HG02759 (cell line): ENCODE results near the gene SPTB.
A peak's percentile ranks its signal among the peaks of the same experiment; 100 is the strongest.

Experiments
- ATAC-seq: cut with Tn5 transposase; IDR thresholded peaks from one replicate; pipeline ENCODE4 v1.9.1; 2021; ENCODE audit warnings: mild to moderate bottlenecking, moderate library complexity; ENCODE audit not compliant: unreplicated experiment

Gene SPTB

DNA sequence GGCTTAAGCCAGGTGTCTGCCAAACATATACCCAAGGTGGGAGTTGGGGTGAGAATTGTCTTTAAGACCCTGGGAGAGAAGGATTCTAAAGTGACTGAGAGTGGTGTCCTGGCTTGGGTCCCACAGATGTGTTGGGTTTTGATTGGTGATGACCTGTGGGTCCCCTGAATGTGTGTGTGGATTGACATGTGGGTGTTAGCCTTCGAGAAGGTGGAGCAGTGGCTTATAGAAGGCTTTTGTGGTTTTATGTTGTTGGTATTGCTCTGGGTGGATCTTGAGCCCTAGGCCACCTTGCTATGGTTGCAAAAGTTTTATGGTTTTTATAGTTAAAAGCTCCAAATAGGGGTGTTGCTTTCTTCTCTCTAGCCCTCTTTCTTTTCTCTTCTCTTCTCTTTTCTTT is 145.8 kb downstream of the SPTB start:
- ATAC-seq: no peak

DNA sequence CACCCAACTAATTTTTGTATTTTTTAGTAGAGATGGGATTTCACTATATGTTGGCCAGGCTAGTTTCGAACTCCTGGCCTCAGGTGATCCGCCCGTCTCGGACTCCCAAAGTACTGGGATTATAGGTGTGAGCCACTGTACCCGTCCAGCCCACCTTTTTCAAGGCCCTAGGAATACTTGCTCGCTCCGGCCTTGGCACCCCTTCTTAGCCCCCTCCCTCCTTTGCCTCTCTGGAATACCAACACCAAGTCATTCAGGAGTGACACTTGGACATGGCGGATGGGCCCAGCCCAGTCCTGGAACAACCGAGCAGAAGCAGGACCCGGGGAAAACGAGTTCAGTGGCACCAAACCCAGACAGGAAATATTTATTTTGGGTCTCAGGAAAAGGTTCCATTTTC is 146.4 kb downstream of the SPTB start:
- no peak for ATAC-seq

DNA sequence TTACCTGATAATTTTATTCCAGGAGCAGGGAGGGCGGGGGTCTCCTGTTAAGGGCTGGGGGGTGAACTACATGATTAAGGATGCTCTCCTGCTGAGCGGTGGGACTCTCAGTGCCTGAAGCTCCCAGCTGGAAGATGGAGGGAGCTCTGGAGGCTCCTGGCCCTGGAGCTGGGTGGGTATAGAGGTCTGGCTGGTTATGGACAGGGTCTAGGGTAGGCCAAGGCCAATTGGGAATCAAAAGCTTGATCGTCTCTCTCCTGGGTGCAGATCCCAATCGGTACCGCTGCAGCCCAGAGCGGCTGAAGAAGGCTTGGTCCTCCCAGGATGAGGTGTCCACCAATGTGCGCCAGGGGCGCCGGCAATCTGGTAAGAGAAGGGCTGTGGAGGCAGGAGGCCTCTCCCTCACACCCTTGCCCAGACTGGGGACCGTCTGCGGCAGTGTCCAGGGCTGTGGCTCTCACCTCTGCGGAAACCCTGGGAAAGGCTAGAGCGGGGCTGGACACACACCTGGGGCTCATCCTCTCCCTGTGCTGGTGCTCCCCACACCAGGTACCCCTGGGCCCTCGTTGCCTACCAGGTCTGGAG is 147.1 kb downstream of the SPTB start:
- ATAC-seq: no peak

DNA sequence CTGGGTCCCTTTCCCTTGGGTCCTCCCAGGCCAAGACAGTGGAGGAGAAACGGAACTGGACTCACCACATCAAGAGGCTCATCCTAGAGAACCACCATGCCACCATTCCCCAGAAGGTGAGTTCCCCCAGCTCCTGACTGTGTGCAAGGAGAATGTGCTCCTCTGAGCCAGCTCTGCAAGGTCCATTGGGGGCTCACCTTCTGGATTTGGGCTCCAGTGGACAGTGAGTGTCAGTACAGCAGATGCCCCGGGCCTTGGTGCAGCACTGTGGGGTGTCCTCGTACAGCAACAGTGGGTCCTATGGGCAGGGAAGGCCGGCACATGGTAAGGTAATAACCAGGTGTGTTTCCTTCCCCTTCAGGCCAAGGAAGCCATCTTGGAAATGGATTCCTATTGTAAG is 147.6 kb downstream of the SPTB start:
- no peak for ATAC-seq

DNA sequence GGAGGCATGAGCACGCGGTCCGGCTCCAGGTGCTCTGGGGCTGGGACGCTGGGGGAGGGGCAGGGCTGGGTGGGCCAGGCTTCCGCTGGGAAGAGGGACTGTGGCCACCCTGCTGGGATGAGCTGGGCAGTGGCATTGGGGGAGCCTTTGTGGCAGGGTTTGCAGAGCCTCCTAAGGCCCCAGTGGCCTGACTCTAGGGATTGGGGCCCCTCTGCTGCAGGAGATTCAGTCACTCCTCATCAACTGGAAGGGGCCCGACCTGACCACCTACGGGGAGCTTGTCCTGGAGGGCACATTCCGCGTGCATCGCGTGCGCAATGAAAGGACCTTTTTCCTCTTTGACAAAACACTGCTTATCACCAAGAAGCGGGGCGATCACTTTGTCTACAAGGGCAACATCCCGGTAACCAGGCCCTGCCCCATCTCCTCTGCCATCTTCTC is 148.5 kb downstream of the SPTB start:
- no peak for ATAC-seq

DNA sequence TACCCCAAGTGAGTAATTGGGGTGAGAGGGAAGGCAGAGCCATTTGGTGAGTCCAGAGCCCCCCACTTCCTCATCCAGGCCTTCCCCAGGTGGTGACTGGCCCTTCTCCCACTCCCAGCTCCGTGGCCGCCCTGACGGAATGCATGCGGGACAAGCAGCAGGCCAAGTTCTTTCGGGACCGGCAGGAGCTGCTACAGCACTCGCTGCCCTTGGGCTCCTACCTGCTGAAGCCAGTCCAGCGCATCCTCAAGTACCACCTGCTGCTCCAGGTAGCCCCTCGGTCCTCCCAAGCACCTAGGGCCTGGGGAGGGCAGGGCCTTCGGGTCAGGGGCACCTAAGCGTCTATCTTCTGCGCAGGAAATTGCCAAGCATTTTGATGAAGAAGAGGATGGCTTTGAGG is 149.0 kb downstream of the SPTB start:
- ATAC-seq: no peak

DNA sequence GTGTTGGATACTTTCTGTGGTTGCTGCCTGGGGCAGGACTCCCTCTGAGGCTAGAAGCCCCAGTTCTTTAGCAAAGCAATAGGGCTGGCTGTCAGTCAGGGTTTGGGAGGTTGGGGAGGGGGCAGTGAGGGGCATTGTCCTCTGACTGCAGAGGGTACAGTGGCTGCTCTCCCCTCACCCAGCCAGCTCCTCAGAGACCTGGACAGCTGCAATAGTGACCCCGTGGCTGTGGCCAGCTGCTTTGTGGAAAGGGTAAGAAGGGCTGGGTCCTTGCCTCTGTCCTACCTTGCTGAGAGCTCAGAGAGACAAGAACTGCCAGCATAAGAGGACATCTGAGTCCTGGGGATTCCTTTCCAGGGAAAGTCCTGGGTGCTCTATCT is 149.7 kb downstream of the SPTB start:
- ATAC-seq: no peak

DNA sequence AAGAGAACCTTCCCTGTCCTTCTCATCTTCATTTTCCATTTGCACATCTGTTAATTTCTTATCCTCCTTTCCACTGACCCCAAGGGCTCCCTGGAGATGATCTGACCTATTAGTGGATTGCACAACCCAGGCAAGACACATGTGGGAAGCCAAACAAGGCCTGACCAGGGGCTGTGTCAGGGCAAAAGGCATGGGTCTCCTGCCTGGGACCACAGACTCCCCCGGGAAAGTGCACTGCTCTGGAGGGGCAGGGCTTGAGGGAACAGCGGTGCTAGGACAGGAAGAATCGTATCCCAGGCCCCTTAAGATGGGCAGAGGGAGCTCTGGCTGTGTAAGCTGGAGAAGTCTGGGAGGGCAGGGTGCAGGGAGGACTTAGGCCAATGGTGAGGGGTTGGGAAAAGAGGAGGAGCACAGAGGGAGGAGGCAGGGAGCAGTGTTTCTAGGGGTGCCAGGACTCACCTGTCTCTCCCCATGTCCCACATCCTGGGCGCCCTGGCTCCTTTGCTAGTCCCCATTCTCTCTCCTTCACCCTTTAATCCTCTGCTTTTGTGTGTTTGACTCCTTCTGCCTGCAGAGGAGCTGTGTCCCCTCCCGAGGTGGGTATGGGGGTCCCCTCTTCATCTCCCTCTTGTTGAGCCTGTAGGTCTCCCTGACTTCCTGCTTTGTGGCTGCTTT is 150.2 kb downstream of the SPTB start:
- no peak for ATAC-seq

DNA sequence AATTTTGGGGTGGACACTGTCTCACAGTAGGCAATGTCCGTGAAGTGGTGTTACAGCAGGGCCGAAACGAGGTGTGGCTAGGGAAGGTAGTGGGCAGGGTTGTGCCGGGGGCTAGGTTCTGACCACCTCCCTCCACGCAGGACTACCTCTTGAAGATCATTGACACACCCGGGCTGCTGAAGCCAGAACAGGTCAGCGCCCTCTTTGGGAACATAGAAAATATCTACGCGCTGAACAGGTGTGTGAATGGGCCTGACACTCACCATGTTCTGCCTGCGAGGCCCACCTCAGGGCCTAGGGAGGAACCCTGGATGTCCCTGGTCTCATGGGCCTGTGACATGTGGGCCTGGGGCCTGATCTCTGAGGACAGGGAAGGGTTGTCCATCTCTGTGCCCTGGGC is 150.9 kb downstream of the SPTB start:
- ATAC-seq: no peak

DNA sequence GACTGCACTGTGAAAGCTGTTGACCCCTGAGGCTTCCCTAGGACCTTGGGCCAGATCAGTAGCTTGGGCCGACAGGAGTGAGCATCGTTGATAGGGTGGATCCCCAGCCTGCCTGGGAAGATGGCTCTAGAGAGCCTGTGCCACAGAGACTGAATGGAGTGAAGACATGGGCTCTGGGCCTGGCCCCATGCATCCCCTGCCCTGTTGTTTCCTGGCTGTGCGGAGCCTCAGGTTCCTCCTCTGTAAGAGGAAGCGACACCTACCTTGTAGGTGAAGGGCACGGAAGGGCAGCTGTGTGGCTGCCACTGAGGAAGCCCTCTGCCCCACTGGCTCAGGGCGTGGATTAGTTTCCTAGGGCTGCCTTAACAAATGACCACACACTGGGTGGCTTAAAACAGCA is 151.6 kb downstream of the SPTB start:
- ATAC-seq: no peak

DNA sequence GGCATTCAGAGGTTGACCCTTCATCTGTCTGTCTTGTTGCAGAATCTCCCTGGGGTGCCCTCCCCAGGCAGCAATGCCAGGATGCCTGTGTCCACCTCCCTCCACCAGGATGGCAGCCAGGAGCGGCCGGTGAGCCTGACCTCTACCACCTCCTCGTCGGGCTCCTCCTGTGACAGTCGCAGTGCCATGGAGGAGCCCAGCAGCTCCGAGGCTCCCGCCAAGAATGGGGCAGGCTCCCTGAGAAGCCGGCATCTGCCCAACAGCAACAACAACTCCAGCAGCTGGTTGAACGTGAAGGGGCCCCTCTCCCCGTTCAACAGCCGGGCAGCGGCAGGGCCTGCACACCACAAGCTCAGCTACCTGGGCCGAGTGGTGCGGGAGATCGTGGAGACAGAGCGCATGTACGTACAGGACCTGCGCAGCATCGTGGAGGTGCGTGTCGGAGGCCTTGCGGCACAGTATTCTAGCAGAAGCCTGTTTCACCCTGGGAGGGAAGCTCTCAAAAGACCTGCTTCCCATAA is 152.1 kb downstream of the SPTB start:
- no peak for ATAC-seq

DNA sequence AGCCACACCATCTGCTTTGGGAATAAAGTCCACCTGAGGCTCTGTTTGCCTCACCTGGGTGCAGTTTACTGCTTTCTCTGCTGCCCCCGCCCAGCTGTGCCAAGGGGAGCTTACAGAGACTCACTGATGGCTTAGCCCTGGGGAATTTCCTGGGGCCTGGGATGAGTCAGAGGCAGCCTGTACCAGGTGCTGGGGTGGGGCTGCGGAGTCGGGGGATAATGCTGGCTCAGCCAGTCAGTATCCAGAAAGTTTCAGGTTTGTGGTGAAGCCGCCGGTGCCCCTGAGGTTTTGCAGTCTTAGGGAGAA is 153.2 kb downstream of the SPTB start:
- ATAC-seq: peak; percentile 82

DNA sequence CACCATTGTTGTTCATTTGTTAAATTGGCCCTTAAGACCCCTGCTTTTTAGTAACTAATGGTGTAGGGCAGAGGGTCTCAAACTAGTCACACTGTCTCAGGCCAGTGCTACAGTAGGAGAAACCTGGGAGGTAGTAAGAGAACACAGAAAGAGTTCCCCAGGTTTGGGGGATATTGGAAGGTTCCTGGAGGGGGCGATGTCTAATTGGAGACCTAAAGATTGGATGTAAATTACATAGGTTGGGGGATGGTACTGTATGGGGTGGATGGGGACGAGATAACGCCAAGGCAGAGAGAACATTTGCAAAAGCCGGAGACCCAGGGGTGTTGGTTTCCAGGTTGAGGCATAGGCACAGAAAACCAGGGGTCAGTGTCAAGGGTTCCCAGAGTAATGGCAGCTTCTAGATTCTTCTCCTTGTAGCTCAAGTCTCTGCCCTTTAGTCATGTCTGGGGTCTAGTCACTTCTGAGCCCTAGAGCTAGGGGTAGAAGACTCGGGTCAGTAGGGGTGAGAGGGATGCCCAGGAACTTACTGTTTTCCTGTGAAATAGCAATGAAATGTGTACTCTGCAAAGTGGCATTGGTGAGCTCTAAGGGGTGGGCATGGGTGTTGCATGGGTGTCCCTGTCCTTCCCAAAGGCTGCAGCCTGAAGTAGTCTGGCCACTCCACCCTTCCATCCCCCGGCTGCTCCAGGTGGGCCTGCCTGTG is 153.7 kb downstream of the SPTB start:
- ATAC-seq: no peak

DNA sequence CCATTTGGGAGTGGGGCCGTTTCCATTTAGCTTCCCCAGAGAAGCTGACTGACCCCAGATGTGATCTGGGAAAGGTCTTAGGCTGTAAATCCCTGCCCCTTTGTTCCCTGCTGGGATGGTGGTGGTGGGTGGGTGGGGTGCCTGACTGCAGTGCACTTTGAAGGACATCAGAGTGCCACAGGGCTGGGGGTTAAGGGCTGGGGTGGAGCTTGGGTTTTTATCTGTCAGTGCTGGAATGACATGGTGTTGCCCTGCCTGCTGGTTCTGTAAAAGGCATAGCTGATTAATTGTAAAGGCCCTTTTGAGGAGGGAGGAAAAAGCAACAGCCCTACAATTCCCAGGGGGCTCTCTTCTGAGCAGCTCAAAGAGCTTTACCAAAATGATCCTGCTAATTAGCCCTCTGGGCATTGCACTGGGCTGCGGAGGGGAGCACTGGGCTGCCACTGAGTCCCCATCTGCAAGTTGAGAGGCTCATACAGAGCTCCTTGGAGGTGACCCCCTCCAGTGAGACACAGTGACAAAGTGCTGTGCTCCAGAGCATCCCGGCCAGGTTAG is 154.4 kb downstream of the SPTB start:
- no peak for ATAC-seq

DNA sequence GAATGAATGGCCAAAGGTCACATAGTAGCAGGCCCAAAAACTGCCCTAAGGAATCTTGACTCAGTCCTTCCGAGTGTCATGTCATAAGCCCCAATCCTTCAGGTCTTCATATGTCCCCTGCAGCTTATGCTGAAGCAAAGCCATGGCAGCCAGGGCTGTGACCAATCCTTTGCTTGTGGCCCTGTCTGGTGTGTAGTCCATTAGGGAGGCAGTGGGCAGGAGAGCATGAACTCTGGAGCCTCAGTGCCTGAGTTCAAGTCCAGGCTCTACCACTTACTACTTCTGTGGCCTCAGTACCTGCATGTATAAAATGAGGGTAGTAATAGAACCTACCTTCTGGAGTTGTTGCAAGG is 155.2 kb downstream of the SPTB start:
- no peak for ATAC-seq

DNA sequence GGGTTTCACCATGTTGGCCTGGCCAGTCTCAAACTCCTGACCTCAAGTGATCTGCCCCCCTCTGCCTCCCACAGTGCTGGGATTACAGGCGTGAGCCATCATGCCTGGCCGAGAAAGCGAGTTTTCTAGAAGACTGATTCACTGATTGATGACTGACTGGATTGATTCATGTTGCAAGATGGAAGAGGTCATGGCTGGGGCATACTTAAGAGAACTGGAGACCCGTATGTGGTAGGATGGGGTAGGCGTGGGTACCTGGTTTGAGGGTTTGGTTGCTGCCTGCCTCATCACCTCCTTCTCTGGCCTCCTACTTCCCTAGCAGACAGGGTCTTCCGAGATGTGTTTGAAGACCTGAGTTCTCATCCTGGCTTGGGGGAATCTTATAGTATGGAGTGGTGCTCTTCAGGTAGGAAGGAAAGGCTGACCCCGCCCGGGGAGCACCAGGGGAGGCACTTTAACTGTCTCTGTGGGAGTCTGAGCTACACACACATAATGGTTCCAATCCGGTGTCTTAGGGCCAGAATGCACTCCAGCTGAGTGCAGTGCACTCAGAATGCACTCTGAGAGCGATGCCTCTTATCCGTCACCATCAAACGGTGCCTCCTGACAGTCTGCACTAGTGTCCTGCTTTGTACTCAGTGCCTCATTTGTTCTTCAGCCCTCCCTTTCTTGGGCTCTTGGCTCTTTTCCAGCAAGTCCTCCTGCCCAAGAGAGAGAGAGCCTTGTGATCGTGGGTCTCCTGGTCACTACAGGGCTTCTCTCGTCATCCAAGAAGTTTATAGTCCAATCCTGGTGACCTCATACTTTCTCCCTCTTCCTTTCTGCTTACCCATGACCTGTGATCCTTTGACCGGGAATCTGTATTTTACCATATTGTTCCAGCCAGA is 155.8 kb downstream of the SPTB start:
- no peak for ATAC-seq

DNA sequence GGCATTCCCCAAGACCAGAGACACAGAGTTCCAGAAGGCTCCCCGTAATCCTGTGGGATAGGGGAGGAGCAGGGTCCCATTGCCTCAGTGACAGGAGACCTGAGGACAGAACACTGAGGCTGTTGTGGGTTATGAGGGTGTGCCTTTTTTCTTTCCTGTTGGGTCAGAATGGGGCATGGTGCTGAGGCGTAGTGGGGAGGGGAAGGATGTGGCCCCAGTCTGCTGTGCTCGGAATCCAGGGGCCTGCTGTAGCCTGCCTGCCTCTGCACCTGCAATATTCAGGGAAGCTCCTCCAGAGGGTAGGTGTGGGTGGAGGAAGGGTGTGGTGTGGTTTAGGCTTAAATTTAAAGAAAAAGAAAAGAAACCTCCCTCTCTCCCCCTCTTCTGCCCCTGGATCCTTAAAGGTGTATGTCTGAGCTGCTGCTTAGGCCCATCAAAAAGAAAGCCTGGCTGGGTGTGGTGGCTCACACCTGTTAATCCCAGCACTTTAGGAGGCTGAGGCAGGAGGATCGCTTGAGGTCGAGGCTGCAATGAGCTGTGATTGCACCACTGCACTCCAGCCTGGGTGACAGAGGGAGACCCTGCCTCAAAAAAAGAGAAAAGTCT is 156.8 kb downstream of the SPTB start:
- ATAC-seq: no peak

DNA sequence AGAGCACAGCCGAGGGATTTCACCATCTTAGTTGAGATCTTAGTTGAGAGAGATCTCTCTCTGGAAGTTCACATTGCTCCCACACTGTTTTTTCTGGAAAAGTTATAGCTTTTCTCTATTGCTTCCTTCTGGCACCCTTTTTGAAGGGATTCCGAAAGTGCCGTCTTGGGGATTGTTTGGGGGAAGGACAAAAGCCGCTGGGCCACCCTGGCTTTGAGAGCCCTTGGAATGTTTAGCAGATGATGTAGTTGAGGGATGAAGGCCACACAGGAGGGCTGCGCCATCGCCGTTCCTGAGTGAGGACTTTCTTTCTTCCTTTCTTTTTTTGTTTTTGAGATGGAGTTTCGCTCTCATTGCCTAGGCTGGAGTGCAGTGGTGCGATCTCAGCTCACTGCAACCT is 157.8 kb downstream of the SPTB start:
- ATAC-seq: no peak

DNA sequence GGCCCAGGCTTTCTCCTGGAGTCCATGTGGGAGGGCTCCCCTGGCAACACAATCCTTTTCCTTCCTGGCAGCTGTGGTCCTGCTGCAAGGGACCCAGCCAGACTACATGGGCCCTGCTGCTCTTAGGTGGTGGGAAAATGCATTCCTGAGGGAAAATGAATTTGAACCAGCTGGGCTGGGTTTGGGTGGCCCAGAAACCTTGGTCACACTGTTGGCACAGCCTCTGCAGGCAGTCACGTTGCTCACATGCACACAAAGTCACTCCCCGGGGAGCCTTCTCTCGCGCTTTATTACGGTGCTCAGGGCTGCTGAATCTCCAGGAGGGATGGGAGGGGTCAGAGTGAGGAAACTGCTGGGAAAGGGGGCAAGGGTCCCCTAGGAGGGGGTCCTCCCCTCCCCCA is 158.3 kb downstream of the SPTB start:
- ATAC-seq: no peak

DNA sequence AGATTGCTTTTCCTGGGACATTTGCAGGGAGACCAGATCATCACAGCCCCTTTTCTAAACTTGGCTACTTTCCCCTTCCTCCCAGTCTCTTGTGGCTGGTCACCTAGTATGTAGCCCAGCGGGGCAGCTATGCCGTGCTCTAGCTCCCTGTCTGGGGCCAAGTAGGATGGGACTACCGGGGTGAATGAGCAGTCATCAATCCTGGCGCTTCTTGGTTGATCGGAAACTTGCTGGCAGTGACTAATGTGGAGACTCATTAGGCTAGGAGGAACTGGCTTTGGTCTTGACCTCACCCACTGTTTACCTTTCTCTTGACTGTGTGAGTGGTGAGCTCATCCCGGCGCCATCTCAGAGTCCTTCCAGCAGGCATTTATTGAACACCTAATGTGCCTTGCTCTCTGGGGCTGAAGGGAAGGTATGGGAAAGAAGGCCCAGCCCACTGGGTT is 159.6 kb downstream of the SPTB start:
- no peak for ATAC-seq

DNA sequence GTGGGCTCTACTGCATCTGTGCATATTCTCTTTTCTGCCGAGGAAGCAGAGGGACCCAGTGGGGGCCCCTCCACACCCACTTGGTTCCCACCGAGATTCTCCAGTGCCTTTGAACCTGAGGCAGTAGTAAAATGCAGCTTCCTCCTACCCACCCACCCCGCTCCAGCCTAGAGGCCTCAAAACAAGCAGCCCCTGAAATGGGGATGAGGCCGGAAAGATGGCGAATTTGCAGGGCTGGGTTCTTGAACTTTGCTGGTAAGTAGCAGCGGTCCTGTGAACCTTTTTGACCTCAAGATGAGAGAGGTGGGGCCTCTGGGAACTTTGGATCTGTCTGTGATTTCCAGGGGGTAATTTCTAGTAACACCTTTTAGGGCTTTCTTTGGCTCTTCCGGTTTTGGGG is 160.1 kb downstream of the SPTB start:
- no peak for ATAC-seq
